Neural progenitor cell (in vitro differentiated cells): ENCODE data around the gene SPTLC3. TPM values are rescaled to one million over a fixed set of nuclear protein-coding genes. Genes with fewer than 3 reads are reported as not detected.

Experiments used
- DNase-seq: peaks from one replicate; pipeline ENCODE4 v3.0.0-alpha.2; 2016; ENCODE audit warnings: low spot score
- H2AFZ ChIP-seq: fragments of 200-600 bp; sonication (generic); replicated peaks from 2 replicates; pipeline ENCODE4 v1.6.1; 2016; ENCODE audit warnings: antibody characterized with exemption
- H3F3A ChIP-seq: fragments of 200-600 bp; sonication (generic); 2 replicates; pipeline ENCODE4 v1.6.1; 2016; ENCODE audit warnings: antibody characterized with exemption, low read depth
- H3K27ac ChIP-seq: fragments of 200-600 bp; sonication (generic); 2 replicates; pipeline ENCODE4 v1.5.1; 2016; ENCODE audit warnings: mild to moderate bottlenecking
- H3K27me3 ChIP-seq: fragments of 200-600 bp; sonication (generic); 2 replicates; pipeline ENCODE4 v1.6.1; 2016; ENCODE audit warnings: mild to moderate bottlenecking, moderate library complexity
- H3K36me3 ChIP-seq: fragments of 200-600 bp; sonication (generic); 2 replicates; pipeline ENCODE4 v1.5.1; 2016
- H3K4me1 ChIP-seq: fragments of 200-600 bp; sonication (generic); 2 replicates; pipeline ENCODE4 v1.6.1; 2016; ENCODE audit warnings: mixed run types
- H3K4me2 ChIP-seq: fragments of 200-600 bp; sonication (generic); 2 replicates; pipeline ENCODE4 v1.6.1; 2016
- H3K4me3 ChIP-seq: fragments of 200-600 bp; sonication (generic); 2 replicates; pipeline ENCODE4 v1.5.1; 2016
- H3K79me2 ChIP-seq: fragments of 200-600 bp; sonication (generic); 2 replicates; pipeline ENCODE4 v1.6.1; 2016; ENCODE audit warnings: low read depth
- H3K9ac ChIP-seq: fragments of 200-600 bp; sonication (generic); 2 replicates; pipeline ENCODE4 v1.6.1; 2016
- H3K9me3 ChIP-seq: fragments of 200-600 bp; sonication (generic); 2 replicates; pipeline ENCODE4 v1.5.1; 2016; ENCODE audit warnings: low read depth
- H4K20me1 ChIP-seq: fragments of 200-600 bp; sonication (generic); 2 replicates; pipeline ENCODE4 v1.6.1; 2016; ENCODE audit warnings: low read depth
- H3K27ac Mint-ChIP-seq: 3 replicates; pipeline ENCODE4 v1.8.0; 2021; ENCODE audit warnings: mixed read lengths
- H3K27me3 Mint-ChIP-seq: 2 replicates; pipeline ENCODE4 v1.8.0; 2022; ENCODE audit warnings: low read depth, mild to moderate bottlenecking, inconsistent platforms, moderate library complexity, mixed read lengths; ENCODE audit not compliant: insufficient read depth
- H3K36me3 Mint-ChIP-seq: 3 replicates; pipeline ENCODE4 v1.8.0; 2021; ENCODE audit warnings: mixed read lengths
- H3K4me1 Mint-ChIP-seq: 3 replicates; pipeline ENCODE4 v1.8.0; 2021; ENCODE audit warnings: mixed read lengths
- H3K4me3 Mint-ChIP-seq: 3 replicates; pipeline ENCODE4 v1.8.0; 2021; ENCODE audit warnings: mild to moderate bottlenecking, moderate library complexity, mixed read lengths
- H3K9me3 Mint-ChIP-seq: 3 replicates; pipeline ENCODE4 v1.8.0; 2020; ENCODE audit warnings: mixed read lengths
- CTCF ChIP-seq: fragments of 200-600 bp; sonication (generic); IDR thresholded peaks from 2 replicates; pipeline ENCODE4 v1.5.1; 2017; ENCODE audit warnings: antibody characterized with exemption, mild to moderate bottlenecking
- EZH2 ChIP-seq: fragments of 200-600 bp; sonication (generic); IDR thresholded peaks from 2 replicates; pipeline ENCODE4 v1.6.1; 2017; ENCODE audit warnings: antibody characterized with exemption, mild to moderate bottlenecking, moderate library complexity
- EZH2phosphoT487 ChIP-seq: fragments of 200-600 bp; sonication (generic); IDR thresholded peaks from 2 replicates; pipeline ENCODE4 v1.6.1; 2017; ENCODE audit warnings: antibody characterized with exemption
- total RNA-seq: library from RNA; depleted of rRNA; stranded (reverse); fragments of >200 nt; gene quantifications from 2 replicates; pipeline ENCODE4 v1.2.3, GENCODE V29; 2015; ENCODE audit warnings: low replicate concordance

The SPTLC3 gene
- total RNA-seq, 1 donor from 2014 or later = 4.2 TPM

- Mint-ChIP-seq H3K27ac (no peak overlapping the region), H3K27me3 (no peaks in the 10 kb centered on the region), H3K36me3 (no peaks in the 10 kb centered on the region), H3K9me3 (no peaks in the 10 kb centered on the region), H3K4me3 (no peak overlapping the region), H3K4me1 (no peaks in the 10 kb centered on the region)
- H3K79me2 ChIP-seq = no peaks in the 10 kb centered on the region
- no peaks in the 10 kb centered on the region for H3F3A ChIP-seq
- H3K36me3 ChIP-seq = no peaks in the 10 kb centered on the region
- no peak overlapping the region for H3K27ac ChIP-seq
- H3K4me3 ChIP-seq = no peak overlapping the region
- H4K20me1 ChIP-seq = no peaks in the 10 kb centered on the region
- H3K9ac ChIP-seq = no peak overlapping the region
- no peak overlapping the region for H2AFZ ChIP-seq
- H3K27me3 ChIP-seq = no peaks in the 10 kb centered on the region
- no peak overlapping the region for H3K4me2 ChIP-seq
- TF ChIP-seq EZH2phosphoT487 (no peak), EZH2 (no peak), CTCF (no peak)
- no peak for DNase-seq
- no peaks in the 10 kb centered on the region for H3K9me3 ChIP-seq
- H3K4me1 ChIP-seq = no peaks in the 10 kb centered on the region
Measured at GRCh38 chr20:13002251-13002650, 6.5 kb upstream of the SPTLC3 start.

GRCh38 chr20:13006825-13007224, 1.9 kb upstream of the SPTLC3 start:
- no peak overlapping the region for H3K9ac ChIP-seq
- Mint-ChIP-seq H3K36me3 (no peaks in the 10 kb centered on the region), H3K4me3 (no peak overlapping the region), H3K4me1 (peaks cover 30% of the 10 kb centered on the region), H3K9me3 (no peaks in the 10 kb centered on the region), H3K27ac (no peak overlapping the region), H3K27me3 (peaks cover 2% of the 10 kb centered on the region)
- no peaks in the 10 kb centered on the region for H3K9me3 ChIP-seq
- H3K79me2 ChIP-seq = no peaks in the 10 kb centered on the region
- no peaks in the 10 kb centered on the region for H4K20me1 ChIP-seq
- H2AFZ ChIP-seq = no peak overlapping the region
- no peaks in the 10 kb centered on the region for H3K36me3 ChIP-seq
- H3K27ac ChIP-seq = no peak overlapping the region
- no peak overlapping the region for H3K4me2 ChIP-seq
- no peaks in the 10 kb centered on the region for H3F3A ChIP-seq
- H3K4me1 ChIP-seq = peaks cover 17% of the 10 kb centered on the region
- no peak overlapping the region for H3K4me3 ChIP-seq
- H3K27me3 ChIP-seq = no peaks in the 10 kb centered on the region
- no peak for DNase-seq
- no peak for TF ChIP-seq CTCF
- TF ChIP-seq EZH2phosphoT487 = no peak
- TF ChIP-seq EZH2 = no peak

- H3K4me1 ChIP-seq = peaks cover 24% of the 10 kb centered on the region
- no peaks in the 10 kb centered on the region for H4K20me1 ChIP-seq
- H3K36me3 Mint-ChIP-seq = no peaks in the 10 kb centered on the region
- no peak overlapping the region for H3K4me3 ChIP-seq
- DNase-seq = no peak
- no peaks in the 10 kb centered on the region for H3K9me3 ChIP-seq
- H3F3A ChIP-seq = peaks cover under 1% of the 10 kb centered on the region
- H3K27ac Mint-ChIP-seq = no peak overlapping the region
- H3K27me3 ChIP-seq = no peaks in the 10 kb centered on the region
- H3K4me1 Mint-ChIP-seq = peaks cover 34% of the 10 kb centered on the region
- no peaks in the 10 kb centered on the region for H3K79me2 ChIP-seq
- no peaks in the 10 kb centered on the region for H3K36me3 ChIP-seq
- no peak overlapping the region for H2AFZ ChIP-seq
- H3K9me3 Mint-ChIP-seq = no peaks in the 10 kb centered on the region
- H3K4me2 ChIP-seq = no peak overlapping the region
- peaks cover 2% of the 10 kb centered on the region for H3K27me3 Mint-ChIP-seq
- no peak overlapping the region for H3K27ac ChIP-seq
- no peak for TF ChIP-seq EZH2phosphoT487
- no peak for TF ChIP-seq CTCF
- TF ChIP-seq EZH2 = no peak
- no peak overlapping the region for H3K4me3 Mint-ChIP-seq
- no peak overlapping the region for H3K9ac ChIP-seq
Measured at GRCh38 chr20:13007596-13007995, 1.2 kb upstream of the SPTLC3 start.
